GM10248 (cell line): Measurements from ENCODE around the gene CISTR.

Experiments
- CTCF ChIA-PET: fragments of 300-600 bp; sonication (Branson Sonifier 250); formaldehyde crosslinking; extraction: SDS; loops from one replicate; lab custom pipeline; 2021; ENCODE audit warnings: antibody characterized with exemption; lab: Yijun Ruan, JAX
- POLR2A ChIA-PET: fragments of 350-650 bp; sonication (Branson Sonifier 250); formaldehyde crosslinking; extraction: SDS; loops from one replicate; lab custom pipeline; 2020; ENCODE audit warnings: antibody characterized with exemption; lab: Yijun Ruan, JAX
- DNase-seq: peaks from one replicate; pipeline ENCODE4 v3.0.0; 2012; ENCODE audit errors: extremely low spot score
- TF ChIP-seq, protein P1 (sequence below): IDR thresholded peaks from 2 replicates; pipeline ENCODE4 v1.5.1; 2012; ENCODE audit warnings: mild to moderate bottlenecking, low read depth; ENCODE audit errors: extremely low read depth, missing control alignments, control extremely low read depth

The CISTR gene

DNA sequence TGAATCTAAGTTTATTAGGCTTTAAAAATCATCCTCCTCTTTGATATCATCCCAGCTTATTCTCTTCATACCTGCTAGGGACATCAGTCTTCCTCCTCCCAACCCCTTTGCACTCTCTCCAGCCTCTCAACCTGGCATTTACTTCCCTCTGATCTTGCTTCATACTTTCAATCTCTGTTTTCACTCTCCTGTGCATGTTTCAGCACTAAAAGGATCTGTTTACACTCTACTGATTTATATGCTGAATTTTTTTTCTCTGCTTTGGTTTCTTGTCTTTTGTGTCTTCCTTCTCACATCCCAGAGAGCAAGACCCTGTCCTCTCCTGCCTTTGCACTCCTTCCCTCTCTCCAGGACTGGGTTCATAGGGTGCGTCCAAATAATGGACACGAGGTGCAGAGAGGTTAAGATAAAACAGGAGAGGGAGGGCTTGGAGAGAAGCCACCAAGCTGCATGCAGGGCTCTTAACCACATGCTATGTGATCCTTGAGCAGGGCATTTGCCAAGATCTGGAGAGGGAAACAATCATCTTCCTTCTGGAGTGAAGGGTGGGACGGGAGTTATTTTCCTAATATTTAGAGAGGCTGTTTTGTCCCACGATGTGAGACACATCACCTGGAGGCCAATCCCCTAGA, 3.0 kb upstream of the CISTR start:
- CTCF ChIA-PET, result interaction anchor here (1.6 to 11.6 kb wide), 3 partner anchors 10 to 52 kb away, joined by 5 to 222 read pairs (median 32); no protein-coding TSS in a partner anchor

DNA sequence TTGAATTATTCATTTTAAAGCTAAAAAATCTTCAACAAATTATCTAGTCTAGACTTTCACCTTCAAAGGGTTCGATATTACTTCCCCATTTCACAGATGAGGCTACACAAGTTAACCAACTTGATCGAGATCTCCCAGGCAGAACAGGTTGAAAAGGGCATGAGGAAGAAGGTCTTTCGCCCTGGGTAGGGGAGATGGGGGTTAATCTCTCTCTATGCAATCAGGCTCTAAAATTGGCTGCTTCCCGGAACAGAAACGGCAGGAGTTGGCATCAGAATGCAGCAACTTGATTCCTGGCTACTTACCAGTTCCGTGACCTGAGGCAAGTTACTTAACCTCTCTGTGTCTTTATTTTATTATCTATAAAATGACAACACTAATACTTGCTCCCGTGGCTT, 2.4 kb upstream of the CISTR start:
- TF ChIP-seq, protein P1, sequence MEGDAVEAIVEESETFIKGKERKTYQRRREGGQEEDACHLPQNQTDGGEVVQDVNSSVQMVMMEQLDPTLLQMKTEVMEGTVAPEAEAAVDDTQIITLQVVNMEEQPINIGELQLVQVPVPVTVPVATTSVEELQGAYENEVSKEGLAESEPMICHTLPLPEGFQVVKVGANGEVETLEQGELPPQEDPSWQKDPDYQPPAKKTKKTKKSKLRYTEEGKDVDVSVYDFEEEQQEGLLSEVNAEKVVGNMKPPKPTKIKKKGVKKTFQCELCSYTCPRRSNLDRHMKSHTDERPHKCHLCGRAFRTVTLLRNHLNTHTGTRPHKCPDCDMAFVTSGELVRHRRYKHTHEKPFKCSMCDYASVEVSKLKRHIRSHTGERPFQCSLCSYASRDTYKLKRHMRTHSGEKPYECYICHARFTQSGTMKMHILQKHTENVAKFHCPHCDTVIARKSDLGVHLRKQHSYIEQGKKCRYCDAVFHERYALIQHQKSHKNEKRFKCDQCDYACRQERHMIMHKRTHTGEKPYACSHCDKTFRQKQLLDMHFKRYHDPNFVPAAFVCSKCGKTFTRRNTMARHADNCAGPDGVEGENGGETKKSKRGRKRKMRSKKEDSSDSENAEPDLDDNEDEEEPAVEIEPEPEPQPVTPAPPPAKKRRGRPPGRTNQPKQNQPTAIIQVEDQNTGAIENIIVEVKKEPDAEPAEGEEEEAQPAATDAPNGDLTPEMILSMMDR, result no peak
- DNase-seq, result no peak
- ChIA-PET CTCF (interaction anchor here (1.0 to 11.6 kb wide), 5 partner anchors 10 to 56 kb away, joined by 3 to 222 read pairs (median 5); no protein-coding TSS in a partner anchor), POLR2A (no interaction called here)

More for the DNA sequence above, 3.0 kb upstream of the CISTR start:
- POLR2A ChIA-PET, result no interaction called here
- DNase-seq, result no peak
- TF ChIP-seq, protein P1, result no peak

DNA sequence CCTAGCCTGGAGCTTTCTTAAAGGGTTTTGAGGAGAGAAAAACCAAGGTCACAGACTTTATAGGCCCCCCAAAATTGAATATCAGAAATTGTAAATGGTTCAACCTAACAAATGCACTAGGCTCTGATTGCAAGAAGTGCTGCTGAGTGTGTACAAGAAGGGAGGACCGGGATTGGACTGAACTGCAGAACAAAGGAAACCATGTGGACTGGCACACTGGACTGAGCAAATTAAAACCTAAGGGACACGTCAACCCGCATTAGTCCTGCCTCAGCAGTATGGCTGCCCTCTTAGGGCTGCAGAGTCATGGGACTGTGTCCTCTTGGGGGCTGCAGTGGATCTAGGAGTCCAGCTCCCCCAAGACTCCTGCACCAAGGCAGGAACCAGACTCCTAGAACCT, 842 bp upstream of the CISTR start:
- POLR2A ChIA-PET, result interaction anchor here (0.6 kb wide), 1 partner anchor 252 kb away, joined by 3 read pairs; the partner anchor contains the start of gene TARBP2
- TF ChIP-seq, protein P1, result no peak
- DNase-seq, result no peak
- CTCF ChIA-PET, result interaction anchor here (0.8 to 11.6 kb wide), 8 partner anchors 8 to 209 kb away, joined by 3 to 222 read pairs (median 4); no protein-coding TSS in a partner anchor

DNA sequence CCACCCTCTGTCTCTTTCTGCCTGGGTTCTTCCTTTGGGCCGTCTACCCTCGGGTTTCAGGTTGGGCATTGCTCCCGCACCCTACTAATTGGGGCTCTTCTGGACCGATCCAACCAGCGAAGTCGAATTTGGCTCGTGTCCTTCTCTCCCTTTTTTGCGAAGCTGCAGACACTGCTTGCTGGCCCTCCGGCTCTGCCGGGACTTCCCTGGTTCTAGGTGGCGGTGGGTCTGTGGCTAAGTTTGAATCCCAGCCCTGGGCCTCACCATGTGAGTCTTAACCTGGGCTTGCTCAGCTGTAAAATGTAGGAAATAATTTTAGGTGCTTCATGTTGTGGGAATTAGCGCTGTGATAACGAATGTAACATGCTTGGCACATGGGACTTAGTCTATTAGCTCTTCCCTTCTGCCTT, 418 bp upstream of the CISTR start:
- DNase-seq, result no peak
- TF ChIP-seq, protein P1, result no peak
- POLR2A ChIA-PET, result interaction anchor here (0.5 to 0.6 kb wide), 2 partner anchors 251 to 372 kb away, joined by 3 read pairs; partner anchors contain the start of genes SP1 and TARBP2
- CTCF ChIA-PET, result interaction anchor here (1.1 to 11.6 kb wide), 8 partner anchors 8 to 57 kb away, joined by 3 to 222 read pairs (median 4); no protein-coding TSS in a partner anchor

DNA sequence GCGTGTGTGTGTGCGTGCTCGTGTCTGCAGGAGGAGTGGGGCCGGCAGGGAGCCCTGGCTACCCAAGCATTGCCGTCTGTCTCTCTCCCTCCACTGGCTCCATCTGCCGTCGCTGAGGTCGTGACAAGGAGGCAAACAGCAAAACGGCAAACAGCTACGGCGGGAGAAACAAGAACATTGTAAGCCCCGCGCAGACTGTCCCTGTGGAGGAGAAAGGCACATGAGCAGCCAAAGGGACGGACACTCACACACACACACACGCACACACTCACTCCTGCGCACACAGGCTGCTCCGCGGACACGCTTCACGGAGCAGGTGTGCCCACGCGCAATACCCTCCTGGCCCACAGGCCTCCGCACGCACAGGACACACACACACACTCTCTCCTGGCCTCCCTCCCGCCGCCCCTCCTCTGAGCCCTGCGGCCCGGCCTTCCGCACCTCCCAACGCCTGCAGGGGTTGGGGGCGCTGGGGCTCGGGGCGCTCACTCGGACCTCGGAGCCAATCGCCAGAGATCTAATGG, 905 bp downstream of the CISTR start:
- DNase-seq, result peak; percentile 57
- ChIA-PET CTCF (interaction anchor here (0.9 to 6.0 kb wide), 4 partner anchors 11 to 52 kb away, joined by 3 to 32 read pairs (median 6); no protein-coding TSS in a partner anchor), POLR2A (no interaction called here)
- TF ChIP-seq, protein P1, result no peak

DNA sequence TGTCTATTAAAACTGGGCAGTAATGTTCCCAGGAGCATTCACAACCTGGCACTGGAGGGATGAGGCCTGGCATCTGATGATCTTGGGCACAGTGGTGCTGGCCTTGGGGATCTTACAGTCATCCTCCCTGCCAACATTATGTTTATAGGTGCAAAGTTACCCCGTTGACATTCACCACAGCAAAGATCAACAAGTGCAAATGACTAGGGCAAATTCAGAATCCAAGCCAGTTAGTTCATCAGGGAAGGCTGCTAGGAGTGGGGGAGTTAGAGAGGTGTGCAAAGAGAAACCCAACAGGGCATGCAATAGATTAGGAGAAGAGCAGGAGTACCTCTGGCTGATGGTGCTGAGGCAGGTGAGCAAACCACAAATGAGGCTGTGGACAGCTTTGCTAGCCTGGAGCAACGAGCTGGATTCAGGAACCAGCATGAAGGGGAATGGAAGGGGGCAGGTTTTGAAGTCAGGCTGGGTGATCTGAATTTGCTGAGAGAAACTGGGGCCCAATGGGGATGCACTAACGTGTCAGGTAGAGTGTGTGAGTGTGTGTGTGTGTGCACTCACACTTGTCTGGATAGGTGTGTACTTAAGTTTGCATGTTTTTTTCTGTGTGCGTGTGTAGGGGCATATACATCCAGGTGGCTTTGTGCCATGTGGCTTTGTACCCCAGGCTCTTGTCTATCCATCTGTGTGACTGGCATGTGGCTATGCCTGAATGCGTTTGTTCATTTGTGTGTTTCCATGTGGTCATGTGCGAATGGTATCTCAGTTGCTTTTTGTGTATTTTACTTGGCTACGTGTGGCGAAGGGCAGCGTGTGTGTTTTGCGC, 1.6 kb downstream of the CISTR start:
- TF ChIP-seq, protein P1, result no peak
- DNase-seq, result no peak
- CTCF ChIA-PET, result interaction anchor here (6.0 kb wide), 1 partner anchor 48 kb away, joined by 32 read pairs; no protein-coding TSS in a partner anchor
- POLR2A ChIA-PET, result no interaction called here
